SK-N-SH (cell line): ENCODE measurements around the gene SIM2.

Experiments
- GABPA ChIP-seq: IDR thresholded peaks from 2 replicates; pipeline ENCODE4 v1.4.0; 2012; ENCODE audit warnings: low read depth, mild to moderate bottlenecking
- TF ChIP-seq, protein P1 (sequence below): fragments of 200-600 bp; sonication (generic); IDR thresholded peaks from 2 replicates; pipeline ENCODE4 v1.6.1; 2017; ENCODE audit warnings: antibody characterized with exemption, mild to moderate bottlenecking, moderate library complexity

DNA sequence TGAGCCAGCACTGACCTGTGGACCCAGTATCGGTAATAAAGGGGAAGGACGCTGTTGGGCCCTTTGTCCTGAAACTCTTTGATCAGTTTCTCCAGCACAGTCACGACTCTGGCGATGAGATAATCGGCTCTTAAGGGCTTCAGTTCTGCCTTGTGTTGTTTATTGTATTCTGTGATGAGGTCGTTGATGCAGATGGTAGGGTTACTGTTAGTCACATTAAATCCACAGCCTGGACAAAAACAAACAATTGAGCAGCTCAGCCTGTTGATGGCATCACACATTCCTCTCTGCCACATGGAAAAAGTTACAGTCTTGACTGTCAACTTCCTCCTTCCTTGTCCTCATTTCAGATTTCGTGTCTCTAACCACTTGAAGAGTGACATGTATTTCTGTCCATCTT lies 57.6 kb downstream of the SIM2 start:
- TF ChIP-seq, protein P1, sequence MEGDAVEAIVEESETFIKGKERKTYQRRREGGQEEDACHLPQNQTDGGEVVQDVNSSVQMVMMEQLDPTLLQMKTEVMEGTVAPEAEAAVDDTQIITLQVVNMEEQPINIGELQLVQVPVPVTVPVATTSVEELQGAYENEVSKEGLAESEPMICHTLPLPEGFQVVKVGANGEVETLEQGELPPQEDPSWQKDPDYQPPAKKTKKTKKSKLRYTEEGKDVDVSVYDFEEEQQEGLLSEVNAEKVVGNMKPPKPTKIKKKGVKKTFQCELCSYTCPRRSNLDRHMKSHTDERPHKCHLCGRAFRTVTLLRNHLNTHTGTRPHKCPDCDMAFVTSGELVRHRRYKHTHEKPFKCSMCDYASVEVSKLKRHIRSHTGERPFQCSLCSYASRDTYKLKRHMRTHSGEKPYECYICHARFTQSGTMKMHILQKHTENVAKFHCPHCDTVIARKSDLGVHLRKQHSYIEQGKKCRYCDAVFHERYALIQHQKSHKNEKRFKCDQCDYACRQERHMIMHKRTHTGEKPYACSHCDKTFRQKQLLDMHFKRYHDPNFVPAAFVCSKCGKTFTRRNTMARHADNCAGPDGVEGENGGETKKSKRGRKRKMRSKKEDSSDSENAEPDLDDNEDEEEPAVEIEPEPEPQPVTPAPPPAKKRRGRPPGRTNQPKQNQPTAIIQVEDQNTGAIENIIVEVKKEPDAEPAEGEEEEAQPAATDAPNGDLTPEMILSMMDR = no peak
- TF ChIP-seq GABPA = no peak
